Testis (tissue), 3 donors: ENCODE data around the gene PHEX. TPM values are rescaled to one million over a fixed set of nuclear protein-coding genes. Genes with fewer than 3 reads are reported as not detected.

Source experiments
- DNase-seq: peaks from one replicate; pipeline ENCODE4 v3.0.0-alpha.2; 2019
- H3K27ac ChIP-seq, 2 donors: fragments of 200-600 bp; sonication (generic); one replicate each; pipeline ENCODE4 v1.5.1; 2019
- H3K27me3 ChIP-seq: fragments of 200-600 bp; sonication (generic); one replicate; pipeline ENCODE4 v1.5.1; 2019
- H3K36me3 ChIP-seq: fragments of 200-600 bp; sonication (generic); one replicate; pipeline ENCODE4 v1.5.1; 2017; ENCODE audit warnings: low read depth; ENCODE audit errors: missing control alignments
- H3K4me1 ChIP-seq: fragments of 200-600 bp; sonication (generic); one replicate; pipeline ENCODE4 v1.5.1; 2019
- H3K4me3 ChIP-seq, 2 donors: fragments of 200-600 bp; sonication (generic); one replicate each; pipeline ENCODE4 v1.5.1; 2017 to 2019
- H3K9me3 ChIP-seq: fragments of 200-600 bp; sonication (generic); one replicate; pipeline ENCODE4 v1.5.1; 2017
- CTCF ChIP-seq, 3 experiments: fragments of 450-650 bp in 2 of 3; fragments of 200-600 bp in 1 of 3; sonication (generic) in 1 of 3; IDR thresholded peaks; one replicate each; pipeline ENCODE4 v1.5.1; 2016 to 2019; ENCODE audit warnings: antibody characterized with exemption in 3 of 3, mild to moderate bottlenecking in 2 of 3, moderate library complexity in 1 of 3
- POLR2A ChIP-seq: fragments of 450-650 bp; IDR thresholded peaks from one replicate; pipeline ENCODE4 v1.6.1; 2017; ENCODE audit warnings: antibody characterized with exemption, mild to moderate bottlenecking, moderate library complexity
- WGBS, 2 donors: methylation state at CpG; one replicate each; pipeline ENCODE4 v1.1.5; 2018; 5-methylcytosine and 5-hydroxymethylcytosine counted together
- intact Hi-C: fragments of 100-400 bp; cut with DNase I; formaldehyde crosslinking; loops from one replicate; pipeline ENCODE4 v1.15.1; 2023; ENCODE audit warnings: low total_unique reads
- polyA plus RNA-seq: library from polyadenylated mRNA; stranded (reverse); fragments of 350-450 nt; fragmentation: Illumina TruSeq; extraction: RNeasy Lipid Tissue Mini Kit (QIAGEN cat#74804); gene quantifications from one replicate; pipeline ENCODE4 v1.2.3, GENCODE V29; 2014; ENCODE audit warnings: low read depth, low replicate concordance; ENCODE audit not compliant: insufficient read depth
- total RNA-seq, 2 donors: library from RNA; depleted of rRNA; stranded (reverse); fragments of >200 nt; gene quantifications; one replicate each; pipeline ENCODE4 v1.2.3, GENCODE V29; 2016

The PHEX gene
- total and polyA plus RNA-seq, 3 donors from 2014 or later = 0.24 to 0.37 (median 0.31) TPM

- Histone ChIP-seq H3K27ac (no peak overlapping the region), H3K9me3 (no peaks in the 10 kb centered on the region), H3K36me3 (no peaks in the 10 kb centered on the region), H3K4me1 (no peaks in the 10 kb centered on the region), H3K4me3 (no peak overlapping the region), H3K27me3 (no peaks in the 10 kb centered on the region)
- intact Hi-C loops = no loop called here
- 75 to 83% methylated on average over 2 of the region's 2 CpGs for WGBS, 2 donors
- no peak for DNase-seq
- TF ChIP-seq CTCF (IDR thresholded peaks at IDR 0.05) (no peak), POLR2A (no peak)
These were observed 217.2 kb downstream of the PHEX start for GRCh38 chrX:22249371-22249770.

- no peak for TF ChIP-seq POLR2A
- TF ChIP-seq CTCF (IDR thresholded peaks at IDR 0.05) = no peak
- Histone ChIP-seq H3K4me1 (no peaks in the 10 kb centered on the region), H3K9me3 (no peaks in the 10 kb centered on the region), H3K36me3 (no peaks in the 10 kb centered on the region), H3K4me3 (no peak overlapping the region), H3K27ac (no peak overlapping the region), H3K27me3 (no peaks in the 10 kb centered on the region)
- WGBS, 2 donors = 75 to 86% methylated on average over 3 to 6 of the region's 6 CpGs
- DNase-seq = no peak
- intact Hi-C loops = no loop called here
These were observed 236.6 kb downstream of the PHEX start for GRCh38 chrX:22268706-22269105.

GRCh38 chrX:22272613-22273012, 240.5 kb downstream of the PHEX start, which contains the start of gene CBLL2:
Gene CBLL2, plus strand, starts transcription at chrX:22272913. Its CDS starts 79 bp downstream, at chrX:22272992.
- DNase-seq = no peak
- TF ChIP-seq POLR2A (no peak), CTCF (IDR thresholded peaks at IDR 0.05) (no peak)
- 32 to 57% methylated on average over 8 to 13 of the region's 13 CpGs for WGBS, 2 donors
- no peaks in the 10 kb centered on the region for H3K4me1 ChIP-seq
- H3K27ac ChIP-seq = no peak within 1 kb of the TSS
- no peaks in the 10 kb centered on the region for H3K9me3 ChIP-seq
- intact Hi-C loops = no loop called here
- no peaks in the 10 kb centered on the region for H3K36me3 ChIP-seq
- no peak within 1 kb of the TSS for H3K4me3 ChIP-seq
- no peaks in the 10 kb centered on the region for H3K27me3 ChIP-seq

GRCh38 chrX:22273714-22274317, 241.7 kb downstream of the PHEX start:
- intact Hi-C loops = no loop called here

More at GRCh38 chrX:22273714-22274317, 241.7 kb downstream of the PHEX start:
- WGBS, 2 donors = 72% methylated on average over 15 of the region's 15 CpGs
- Histone ChIP-seq H3K27me3 (no peaks in the 10 kb centered on the region), H3K36me3 (no peaks in the 10 kb centered on the region), H3K9me3 (no peaks in the 10 kb centered on the region), H3K4me1 (no peaks in the 10 kb centered on the region), H3K27ac (no peak overlapping the region), H3K4me3 (no peak overlapping the region)
- no peak for TF ChIP-seq POLR2A
- no peak for TF ChIP-seq CTCF (IDR thresholded peaks at IDR 0.05)
- no peak for DNase-seq
